Testis (tissue), 3 donors: ENCODE data around the gene EXOSC3. TPM values are rescaled to one million over a fixed set of nuclear protein-coding genes. Genes with fewer than 3 reads are reported as not detected.

Experiments
- DNase-seq: peaks from one replicate; pipeline ENCODE4 v3.0.0-alpha.2; 2019
- H3K27ac ChIP-seq, 2 donors: fragments of 200-600 bp; sonication (generic); one replicate each; pipeline ENCODE4 v1.5.1; 2019
- H3K27me3 ChIP-seq: fragments of 200-600 bp; sonication (generic); one replicate; pipeline ENCODE4 v1.5.1; 2019
- H3K36me3 ChIP-seq: fragments of 200-600 bp; sonication (generic); one replicate; pipeline ENCODE4 v1.5.1; 2017; ENCODE audit warnings: low read depth; ENCODE audit errors: missing control alignments
- H3K4me1 ChIP-seq: fragments of 200-600 bp; sonication (generic); one replicate; pipeline ENCODE4 v1.5.1; 2019
- H3K4me3 ChIP-seq, 2 donors: fragments of 200-600 bp; sonication (generic); one replicate each; pipeline ENCODE4 v1.5.1; 2017 to 2019
- H3K9me3 ChIP-seq: fragments of 200-600 bp; sonication (generic); one replicate; pipeline ENCODE4 v1.5.1; 2017
- POLR2A ChIP-seq: fragments of 450-650 bp; IDR thresholded peaks from one replicate; pipeline ENCODE4 v1.6.1; 2017; ENCODE audit warnings: antibody characterized with exemption, mild to moderate bottlenecking, moderate library complexity
- WGBS, 2 donors: methylation state at CpG; one replicate each; pipeline ENCODE4 v1.1.5; 2018; 5-methylcytosine and 5-hydroxymethylcytosine counted together
- intact Hi-C: fragments of 100-400 bp; cut with DNase I; formaldehyde crosslinking; loops from one replicate; pipeline ENCODE4 v1.15.1; 2023; ENCODE audit warnings: low total_unique reads
- polyA plus RNA-seq: library from polyadenylated mRNA; stranded (reverse); fragments of 350-450 nt; fragmentation: Illumina TruSeq; extraction: RNeasy Lipid Tissue Mini Kit (QIAGEN cat#74804); gene quantifications from one replicate; pipeline ENCODE4 v1.2.3, GENCODE V29; 2014; ENCODE audit warnings: low read depth, low replicate concordance; ENCODE audit not compliant: insufficient read depth
- total RNA-seq, 2 donors: library from RNA; depleted of rRNA; stranded (reverse); fragments of >200 nt; gene quantifications; one replicate each; pipeline ENCODE4 v1.2.3, GENCODE V29; 2016
- TF ChIP-seq, protein P1 (sequence below), 3 experiments: fragments of 450-650 bp in 2 of 3; fragments of 200-600 bp in 1 of 3; sonication (generic) in 1 of 3; IDR thresholded peaks; one replicate each; pipeline ENCODE4 v1.5.1; 2016 to 2019; ENCODE audit warnings: antibody characterized with exemption in 3 of 3, mild to moderate bottlenecking in 2 of 3, moderate library complexity in 1 of 3

The EXOSC3 gene
- total and polyA plus RNA-seq, 3 donors from 2014 or later, result 74.3 to 78.4 (median 75.6) TPM

DNA sequence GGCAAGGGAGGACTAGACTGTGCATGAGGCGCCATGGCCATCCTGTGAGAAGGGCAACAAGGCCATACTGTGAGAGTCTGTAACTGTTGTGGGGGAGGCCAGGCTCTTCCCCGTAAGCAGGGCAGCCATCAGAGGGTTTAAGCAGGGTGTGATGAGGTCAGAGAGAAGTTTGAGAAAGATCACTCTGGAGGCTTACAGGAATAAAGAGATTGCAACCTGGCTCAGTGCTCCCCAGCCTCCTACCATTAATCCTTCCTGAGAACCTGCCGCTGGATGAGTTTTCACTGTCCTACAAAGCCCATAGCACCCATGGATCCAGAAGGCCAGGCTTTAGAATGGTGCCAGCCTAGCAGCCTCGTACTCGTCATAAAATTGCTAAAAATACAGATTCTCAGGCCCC is 45.6 kb downstream of the EXOSC3 start:
- DNase-seq, result no peak
- Histone ChIP-seq H3K9me3 (no peaks in the 10 kb centered on the region), H3K4me1 (no peaks in the 10 kb centered on the region), H3K27me3 (no peaks in the 10 kb centered on the region), H3K27ac (no peak overlapping the region), H3K36me3 (no peaks in the 10 kb centered on the region), H3K4me3 (no peak overlapping the region)
- 85 to 87% methylated on average over 4 to 5 of the region's 5 CpGs for WGBS, 2 donors
- TF ChIP-seq, protein P1, sequence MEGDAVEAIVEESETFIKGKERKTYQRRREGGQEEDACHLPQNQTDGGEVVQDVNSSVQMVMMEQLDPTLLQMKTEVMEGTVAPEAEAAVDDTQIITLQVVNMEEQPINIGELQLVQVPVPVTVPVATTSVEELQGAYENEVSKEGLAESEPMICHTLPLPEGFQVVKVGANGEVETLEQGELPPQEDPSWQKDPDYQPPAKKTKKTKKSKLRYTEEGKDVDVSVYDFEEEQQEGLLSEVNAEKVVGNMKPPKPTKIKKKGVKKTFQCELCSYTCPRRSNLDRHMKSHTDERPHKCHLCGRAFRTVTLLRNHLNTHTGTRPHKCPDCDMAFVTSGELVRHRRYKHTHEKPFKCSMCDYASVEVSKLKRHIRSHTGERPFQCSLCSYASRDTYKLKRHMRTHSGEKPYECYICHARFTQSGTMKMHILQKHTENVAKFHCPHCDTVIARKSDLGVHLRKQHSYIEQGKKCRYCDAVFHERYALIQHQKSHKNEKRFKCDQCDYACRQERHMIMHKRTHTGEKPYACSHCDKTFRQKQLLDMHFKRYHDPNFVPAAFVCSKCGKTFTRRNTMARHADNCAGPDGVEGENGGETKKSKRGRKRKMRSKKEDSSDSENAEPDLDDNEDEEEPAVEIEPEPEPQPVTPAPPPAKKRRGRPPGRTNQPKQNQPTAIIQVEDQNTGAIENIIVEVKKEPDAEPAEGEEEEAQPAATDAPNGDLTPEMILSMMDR (IDR thresholded peaks at IDR 0.05), result no peak
- TF ChIP-seq POLR2A, result no peak
- intact Hi-C loops, result no loop called here

DNA sequence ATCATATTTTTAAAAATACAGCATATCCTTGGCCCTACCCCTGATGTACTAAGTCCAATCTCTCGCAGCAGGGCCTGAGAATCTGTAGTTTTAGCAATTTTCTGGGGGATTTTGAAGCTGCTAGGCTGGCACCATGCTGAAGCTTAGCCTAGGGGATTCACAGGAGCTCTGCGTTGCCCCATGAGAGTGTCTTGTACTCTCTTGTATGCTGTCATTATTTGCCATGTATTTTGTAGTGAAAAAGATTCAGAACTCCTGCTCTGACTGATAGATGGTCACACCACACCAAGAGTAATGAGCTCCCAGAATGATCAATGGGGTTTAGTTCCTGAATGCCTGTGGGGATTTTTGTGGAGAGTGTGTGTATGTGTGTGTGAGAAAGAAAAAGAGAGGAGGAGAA is 51.9 kb downstream of the EXOSC3 start:
- Histone ChIP-seq H3K36me3 (no peaks in the 10 kb centered on the region), H3K27ac (no peak overlapping the region), H3K27me3 (no peaks in the 10 kb centered on the region), H3K4me3 (no peak overlapping the region), H3K9me3 (no peaks in the 10 kb centered on the region), H3K4me1 (no peaks in the 10 kb centered on the region)
- no peak for TF ChIP-seq POLR2A
- TF ChIP-seq, protein P1 (IDR thresholded peaks at IDR 0.05), result no peak
- intact Hi-C loops, result no loop called here
- no peak for DNase-seq
- WGBS, 2 donors, result 38 to 91% methylated on average over 2 of the region's 2 CpGs

- H3K27ac ChIP-seq, result no peak overlapping the region
- no peaks in the 10 kb centered on the region for H3K4me1 ChIP-seq
- no peak overlapping the region for H3K4me3 ChIP-seq
- intact Hi-C loops, result no loop called here
- 45 to 56% methylated on average over 10 of the region's 10 CpGs for WGBS, 2 donors
- H3K9me3 ChIP-seq, result no peaks in the 10 kb centered on the region
- H3K27me3 ChIP-seq, result no peaks in the 10 kb centered on the region
- no peak for DNase-seq
- TF ChIP-seq POLR2A, result no peak
- TF ChIP-seq, protein P1 (IDR thresholded peaks at IDR 0.05), result no peak
- no peaks in the 10 kb centered on the region for H3K36me3 ChIP-seq
These were observed 52.6 kb downstream of the EXOSC3 start for GRCh38 chr9:37732086-37732741.

GRCh38 chr9:37730839-37731238 is 54.0 kb downstream of the EXOSC3 start:
- no peak overlapping the region for H3K4me3 ChIP-seq
- no peaks in the 10 kb centered on the region for H3K36me3 ChIP-seq
- intact Hi-C loops, result no loop called here
- H3K27ac ChIP-seq, result no peak overlapping the region
- no peaks in the 10 kb centered on the region for H3K27me3 ChIP-seq
- H3K4me1 ChIP-seq, result no peaks in the 10 kb centered on the region
- no peak for TF ChIP-seq POLR2A
- TF ChIP-seq, protein P1 (IDR thresholded peaks at IDR 0.05), result no peak
- WGBS, 2 donors, result 65 to 73% methylated on average over 5 of the region's 5 CpGs
- DNase-seq, result no peak
- H3K9me3 ChIP-seq, result no peaks in the 10 kb centered on the region

DNA sequence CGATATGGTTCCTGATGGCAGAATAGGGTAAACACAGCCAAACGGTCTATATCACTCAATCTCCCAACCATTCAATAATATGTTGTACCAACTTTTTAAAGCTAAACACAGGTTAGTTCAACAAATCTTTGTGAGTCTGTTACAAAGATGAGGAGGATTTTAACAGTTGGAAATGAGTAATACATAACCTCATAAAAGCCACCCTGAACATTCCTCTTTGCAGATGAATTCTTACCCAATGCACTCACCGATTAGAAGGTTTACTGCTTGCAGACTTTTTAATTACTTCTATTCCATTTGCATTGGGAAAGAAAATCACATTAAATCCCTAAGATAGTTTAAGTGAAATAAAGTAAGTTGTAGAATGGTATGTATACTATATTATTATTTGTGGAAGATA is 54.6 kb downstream of the EXOSC3 start:
- WGBS, 2 donors, result 74 to 80% methylated on average over 3 of the region's 3 CpGs
- TF ChIP-seq, protein P1 (IDR thresholded peaks at IDR 0.05), result no peak
- no peak for TF ChIP-seq POLR2A
- Histone ChIP-seq H3K36me3 (no peaks in the 10 kb centered on the region), H3K4me1 (no peaks in the 10 kb centered on the region), H3K27ac (no peak overlapping the region), H3K4me3 (no peak overlapping the region), H3K9me3 (no peaks in the 10 kb centered on the region), H3K27me3 (no peaks in the 10 kb centered on the region)
- intact Hi-C loops, result no loop called here
- no peak for DNase-seq
